ENCODE data around the gene ORMDL3. TPM values are rescaled to one million over a fixed set of nuclear protein-coding genes. Genes with fewer than 3 reads are reported as not detected.
"Not testable (repeated sequence)": the region's sequence is repeated elsewhere in the genome, so short reads cannot be mapped to it uniquely, and the experiment has no call there.

Gene ORMDL3
- total RNA-seq, 3 donors from 2014 or later: 56.8 to 62.0 (median 58.3) TPM

- Histone ChIP-seq H3K4me3 (no peak overlapping the region), H3K36me3 (ENCODE audit: low read depth) (peaks cover 7% of the 10 kb centered on the region), H3K9me3 (no peaks in the 10 kb centered on the region), H3K4me1 (ENCODE audit: low read depth) (peaks cover 11% of the 10 kb centered on the region)
- intact Hi-C loops (cut with DNase I, micrococcal nuclease): no loop called here
- DNase-seq (no peak), ATAC-seq (no peak)
- TF ChIP-seq CTCF (IDR thresholded peaks at IDR 0.05): no peak
Measured at GRCh38 chr17:39915559-39915958, 11.8 kb downstream of the ORMDL3 start.

GRCh38 chr17:39913989-39914388 is 13.4 kb downstream of the ORMDL3 start:
- TF ChIP-seq CTCF (IDR thresholded peaks at IDR 0.05): no peak
- intact Hi-C loops (cut with DNase I, micrococcal nuclease): no loop called here
- Histone ChIP-seq H3K4me1 (ENCODE audit: low read depth) (peaks cover 11% of the 10 kb centered on the region), H3K4me3 (no peak overlapping the region), H3K9me3 (no peaks in the 10 kb centered on the region), H3K36me3 (ENCODE audit: low read depth) (peaks cover 7% of the 10 kb centered on the region)
- no peak for DNase-seq
- no peak for ATAC-seq

DNA sequence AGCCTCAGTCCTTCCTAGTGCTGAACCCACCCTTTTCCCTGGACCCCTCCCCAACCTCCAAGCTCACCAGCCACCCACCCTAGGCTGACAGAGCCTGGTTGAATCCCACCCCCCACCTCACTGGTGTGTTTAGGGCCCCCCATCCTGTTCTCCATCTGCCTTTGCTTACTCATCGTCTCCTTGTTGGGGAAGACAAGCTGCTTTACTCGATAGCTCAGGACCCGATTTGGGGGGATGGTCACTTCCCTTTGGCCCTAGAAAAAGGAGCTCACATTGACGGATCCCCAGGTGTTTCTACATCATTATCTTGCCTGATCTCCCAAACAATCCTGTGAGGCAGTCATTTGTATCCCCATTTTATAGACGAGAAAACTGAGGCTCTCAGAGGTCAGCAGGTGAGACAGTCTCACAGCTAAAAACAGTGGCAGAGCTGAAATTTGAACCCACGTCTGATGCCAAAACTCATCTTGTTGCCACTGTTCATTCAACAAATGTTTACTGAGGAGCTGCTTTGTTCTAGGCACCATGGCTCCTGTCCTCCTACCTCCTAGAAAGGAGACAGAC is 18.5 kb downstream of the ORMDL3 start:
- peaks cover 4% of the 10 kb centered on the region for H3K36me3 ChIP-seq (ENCODE audit: low read depth)
- TF ChIP-seq CTCF (IDR thresholded peaks at IDR 0.05): no peak
- DNase-seq: no peak

DNA sequence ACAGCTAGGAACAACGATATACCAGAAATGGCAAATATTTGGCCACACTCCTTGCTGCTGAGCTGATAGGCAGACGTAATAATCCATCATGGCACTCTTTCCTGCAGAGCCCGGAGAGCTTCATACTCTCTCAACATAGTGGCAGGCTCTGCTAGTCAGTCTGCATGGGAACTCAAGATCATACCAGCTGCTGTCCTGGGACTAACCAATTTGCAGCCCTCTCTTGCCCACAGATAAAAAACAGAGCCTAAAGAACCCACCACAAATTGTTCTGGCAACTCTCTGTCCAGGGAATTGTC is 22.5 kb downstream of the ORMDL3 start:
- Histone ChIP-seq H3K4me1 (ENCODE audit: low read depth) (no peaks in the 10 kb centered on the region), H3K36me3 (ENCODE audit: low read depth) (no peaks in the 10 kb centered on the region), H3K9me3 (no peaks in the 10 kb centered on the region), H3K4me3 (no peak overlapping the region)
- intact Hi-C loops (cut with DNase I, micrococcal nuclease): no loop called here
- no peak for TF ChIP-seq CTCF (IDR thresholded peaks at IDR 0.05)
- ATAC-seq: no peak
- no peak for DNase-seq

More for the DNA sequence above, 18.5 kb downstream of the ORMDL3 start:
- Histone ChIP-seq H3K4me1 (ENCODE audit: low read depth) (no peaks in the 10 kb centered on the region), H3K4me3 (no peak overlapping the region), H3K9me3 (no peaks in the 10 kb centered on the region)
- intact Hi-C loops (cut with DNase I, micrococcal nuclease): no loop called here
- no peak for ATAC-seq

DNA sequence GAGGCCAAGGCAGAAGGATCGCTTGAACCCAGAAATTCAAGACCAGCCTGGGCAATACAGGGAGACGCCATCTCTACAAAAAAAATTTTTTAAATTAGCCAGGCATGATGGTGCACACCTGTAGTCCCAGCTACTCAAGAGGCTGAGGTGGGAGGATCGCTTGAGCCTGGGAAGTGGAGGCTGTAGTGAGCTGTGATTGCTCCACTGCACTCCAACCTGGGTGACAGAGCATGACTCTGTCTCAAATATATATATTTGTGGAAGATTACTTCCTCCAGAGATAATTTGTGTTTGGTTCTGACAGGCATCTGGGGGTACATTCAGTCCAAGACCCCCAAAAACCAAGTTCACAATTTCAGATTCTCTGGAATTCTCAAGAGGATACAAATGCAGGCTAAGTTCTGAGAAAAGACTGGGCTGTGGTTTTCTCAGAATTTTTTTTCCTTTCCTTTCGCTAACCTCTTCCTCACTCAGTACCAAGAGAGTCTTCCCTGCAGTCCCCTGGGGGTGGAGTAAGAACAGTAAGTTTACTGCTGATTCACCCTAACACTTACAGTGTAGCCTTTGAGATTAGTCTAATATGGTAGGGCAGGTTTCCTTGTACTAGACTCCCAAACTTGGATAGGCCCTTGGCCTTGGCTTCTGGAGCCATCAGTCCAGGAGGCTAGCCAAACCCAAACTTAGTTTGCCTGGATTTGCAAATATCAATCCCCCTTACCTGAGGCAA is 24.1 kb downstream of the ORMDL3 start:
- no peak for DNase-seq
- no peaks in the 10 kb centered on the region for H3K9me3 ChIP-seq
- intact Hi-C loops (cut with DNase I, micrococcal nuclease): no loop called here
- no peaks in the 10 kb centered on the region for H3K4me1 ChIP-seq (ENCODE audit: low read depth)
- H3K36me3 ChIP-seq (ENCODE audit: low read depth): no peaks in the 10 kb centered on the region
- no peak overlapping the region for H3K4me3 ChIP-seq
- TF ChIP-seq CTCF (IDR thresholded peaks at IDR 0.05): no peak
- no peak for ATAC-seq

- H3K36me3 ChIP-seq (ENCODE audit: low read depth); DNase-seq; H3K4me1 ChIP-seq (ENCODE audit: low read depth); H3K9me3 ChIP-seq; ATAC-seq; intact Hi-C loops (cut with DNase I, micrococcal nuclease); H3K4me3 ChIP-seq: not testable (repeated sequence)
Measured at GRCh38 chr17:39902027-39902426, 25.4 kb downstream of the ORMDL3 start.
